Small intestine (tissue), 7 donors: ENCODE measurements around the gene CLCN7. TPM values are rescaled to one million over a fixed set of nuclear protein-coding genes. Genes with fewer than 3 reads are reported as not detected.

ENCODE experiments used
- DNase-seq, 2 donors: peaks; one replicate each; pipeline versions ENCODE4 v3.0.0 to v3.0.0-alpha.2; 2013
- FAIRE-seq: peaks from 2 replicates; lab custom pipeline; 2012; peaks lifted over from hg19 to GRCh38; lab: Jason Lieb, UNC
- H3K27ac ChIP-seq, 3 donors: one replicate each; pipeline ENCODE4 v1.5.1; 2013; ENCODE audit warnings: low read length in 2 of 3, mild to moderate bottlenecking in 2 of 3, control low read depth in 1 of 3, inconsistent platforms in 1 of 3, low read depth in 1 of 3, moderate library complexity in 1 of 3
- H3K27me3 ChIP-seq, 3 donors: one replicate each; pipeline ENCODE4 v1.6.1; 2013; ENCODE audit warnings: low read length in 3 of 3, inconsistent platforms in 1 of 3; ENCODE audit not compliant: control insufficient read depth in 3 of 3, insufficient read depth in 3 of 3
- H3K36me3 ChIP-seq, 3 donors: one replicate each; pipeline ENCODE4 v1.6.1; 2013; ENCODE audit warnings: low read length in 3 of 3, inconsistent platforms in 1 of 3, low read depth in 1 of 3, mild to moderate bottlenecking in 1 of 3, moderate library complexity in 1 of 3; ENCODE audit not compliant: control insufficient read depth in 3 of 3, insufficient read depth in 2 of 3
- H3K4me1 ChIP-seq, 3 donors: one replicate each; pipeline ENCODE4 v1.6.1; 2013; ENCODE audit warnings: low read length in 2 of 3, inconsistent platforms in 1 of 3, low read depth in 1 of 3, mild to moderate bottlenecking in 1 of 3, moderate library complexity in 1 of 3; ENCODE audit not compliant: control insufficient read depth in 3 of 3, insufficient read depth in 2 of 3
- H3K4me3 ChIP-seq, 3 donors: one replicate each; pipeline ENCODE4 v1.5.1; 2013; ENCODE audit warnings: low read length in 3 of 3, control low read depth in 1 of 3, inconsistent platforms in 1 of 3, low read depth in 1 of 3, mild to moderate bottlenecking in 1 of 3, moderate library complexity in 1 of 3
- H3K9me3 ChIP-seq, 2 donors: one replicate each; pipeline ENCODE4 v1.6.1; 2013; ENCODE audit warnings: low read depth in 1 of 2, low read length in 1 of 2; ENCODE audit not compliant: control insufficient read depth in 2 of 2, insufficient read depth in 1 of 2
- WGBS, 3 donors: extraction: QIAGEN DNeasy Blood & Tissue Kit; methylation state at CpG; one replicate each; pipeline ENCODE4 v1.1.7; 2013; 5-methylcytosine and 5-hydroxymethylcytosine counted together
- polyA plus RNA-seq, 4 donors: library from polyadenylated mRNA; stranded (reverse) in 3 of 4; unstranded in 1 of 4; fragments of 200-250 nt in 3 of 4; fragments of 120-200 nt in 1 of 4; gene quantifications; one replicate each; pipeline versions ENCODE4 v1.2.1 to v1.2.3, GENCODE V29; 2013
- donor health status: healthy with polysubstance abuse.
- donor health status: control.
- donor health status: control.
- donor health status: Bipolar disorder and iron deficiency.
- donor health status: healthy.

The CLCN7 gene
- polyA plus RNA-seq, 4 donors, result 28.4 to 88.3 (median 42.8) TPM

- WGBS, 3 donors, result 87 to 92% (median 91%) methylated on average over 40 to 42 of the region's 42 CpGs
- FAIRE-seq, result no peak
- H3K4me3 ChIP-seq, result no peak overlapping the region
- H3K27me3 ChIP-seq, result no peaks in the 10 kb centered on the region
- no peak overlapping the region for H3K27ac ChIP-seq
- DNase-seq, result no peak
- H3K9me3 ChIP-seq, result no peaks in the 10 kb centered on the region
- peaks cover 19 to 86% (median 22%) of the 10 kb centered on the region in 3 donors for H3K36me3 ChIP-seq
- H3K4me1 ChIP-seq, result no peaks in the 10 kb centered on the region
Measured at GRCh38 chr16:1457489-1458245, 17.2 kb downstream of the CLCN7 start.

- DNase-seq, result no peak
- H3K9me3 ChIP-seq, result no peaks in the 10 kb centered on the region
- H3K27ac ChIP-seq, result no peak overlapping the region
- H3K36me3 ChIP-seq, result peaks cover 22 to 87% (median 25%) of the 10 kb centered on the region in 3 donors
- 91 to 98% (median 95%) methylated on average over 16 of the region's 16 CpGs for WGBS, 3 donors
- H3K4me3 ChIP-seq, result no peak overlapping the region
- no peaks in the 10 kb centered on the region for H3K4me1 ChIP-seq
- no peaks in the 10 kb centered on the region for H3K27me3 ChIP-seq
- no peak for FAIRE-seq
Measured at GRCh38 chr16:1456951-1457350, 17.9 kb downstream of the CLCN7 start.

- H3K9me3 ChIP-seq, result no peaks in the 10 kb centered on the region
- FAIRE-seq, result no peak
- DNase-seq, result no peak
- no peaks in the 10 kb centered on the region for H3K4me1 ChIP-seq
- WGBS, 3 donors, result 91 to 93% (median 91%) methylated on average over 40 to 41 of the region's 41 CpGs
- H3K27ac ChIP-seq, result no peak overlapping the region
- H3K4me3 ChIP-seq, result no peak overlapping the region
- peaks cover 14 to 89% (median 25%) of the 10 kb centered on the region in 3 donors for H3K36me3 ChIP-seq
- H3K27me3 ChIP-seq, result no peaks in the 10 kb centered on the region
Measured at GRCh38 chr16:1455190-1456171, 19.3 kb downstream of the CLCN7 start.

GRCh38 chr16:1454561-1454960 is 20.3 kb downstream of the CLCN7 start:
- Histone ChIP-seq H3K4me3 (no peak overlapping the region), H3K4me1 (no peaks in the 10 kb centered on the region), H3K27ac (no peak overlapping the region), H3K27me3 (no peaks in the 10 kb centered on the region), H3K9me3 (no peaks in the 10 kb centered on the region), H3K36me3 (peaks cover 16 to 90% (median 25%) of the 10 kb centered on the region in 3 donors)
- DNase-seq (no peak), FAIRE-seq (no peak)
- WGBS, 3 donors, result 90 to 93% (median 91%) methylated on average over 17 of the region's 17 CpGs

GRCh38 chr16:1453316-1453715 is 21.5 kb downstream of the CLCN7 start:
- Histone ChIP-seq H3K36me3 (peaks cover 16 to 95% (median 28%) of the 10 kb centered on the region in 3 donors), H3K4me3 (no peak overlapping the region), H3K27ac (no peak overlapping the region), H3K9me3 (no peaks in the 10 kb centered on the region), H3K4me1 (no peaks in the 10 kb centered on the region), H3K27me3 (no peaks in the 10 kb centered on the region)
- no peak for FAIRE-seq
- 95 to 96% (median 96%) methylated on average over 15 to 19 of the region's 19 CpGs for WGBS, 3 donors
- DNase-seq, result no peak

GRCh38 chr16:1452530-1452929 is 22.3 kb downstream of the CLCN7 start:
- Histone ChIP-seq H3K27me3 (no peaks in the 10 kb centered on the region), H3K4me3 (no peak overlapping the region), H3K36me3 (peaks cover 16 to 95% (median 28%) of the 10 kb centered on the region in 3 donors), H3K4me1 (no peaks in the 10 kb centered on the region), H3K27ac (no peak overlapping the region), H3K9me3 (no peaks in the 10 kb centered on the region)
- FAIRE-seq, result no peak
- no peak for DNase-seq
- WGBS, 3 donors, result 96 to 98% (median 96%) methylated on average over 18 to 20 of the region's 20 CpGs

- H3K36me3 ChIP-seq, result peaks cover 16 to 95% (median 28%) of the 10 kb centered on the region in 3 donors
- FAIRE-seq, result no peak
- WGBS, 3 donors, result 94 to 96% (median 95%) methylated on average over 29 to 34 of the region's 34 CpGs
Measured at GRCh38 chr16:1451702-1452392, 23.0 kb downstream of the CLCN7 start.

GRCh38 chr16:1450841-1451240 is 24.0 kb downstream of the CLCN7 start:
- no peaks in the 10 kb centered on the region for H3K9me3 ChIP-seq
- no peak overlapping the region for H3K4me3 ChIP-seq
- no peaks in the 10 kb centered on the region for H3K27me3 ChIP-seq
- H3K36me3 ChIP-seq, result peaks cover 16 to 98% (median 25%) of the 10 kb centered on the region in 3 donors
- no peak overlapping the region for H3K27ac ChIP-seq
- DNase-seq (no peak), FAIRE-seq (no peak)
- H3K4me1 ChIP-seq, result no peaks in the 10 kb centered on the region
- WGBS, 3 donors, result 96 to 98% (median 97%) methylated on average over 21 of the region's 21 CpGs

More at GRCh38 chr16:1451702-1452392, 23.0 kb downstream of the CLCN7 start:
- no peaks in the 10 kb centered on the region for H3K27me3 ChIP-seq
- no peak overlapping the region for H3K4me3 ChIP-seq
- no peak overlapping the region for H3K27ac ChIP-seq
- H3K4me1 ChIP-seq, result no peaks in the 10 kb centered on the region
- H3K9me3 ChIP-seq, result no peaks in the 10 kb centered on the region
- DNase-seq, result no peak
